GM21381 (cell line): ENCODE measurements around the gene B4GALT7.
A peak's percentile ranks its signal among the peaks of the same experiment; 100 is the strongest.
"Not testable (repeated sequence)": the region's sequence is repeated elsewhere in the genome, so short reads cannot be mapped to it uniquely, and the experiment has no call there.

Experiments
- ATAC-seq: cut with Tn5 transposase; IDR thresholded peaks from one replicate; pipeline ENCODE4 v1.9.1; 2021; ENCODE audit warnings: mild to moderate bottlenecking, moderate library complexity; ENCODE audit not compliant: unreplicated experiment

B4GALT7 gene

DNA sequence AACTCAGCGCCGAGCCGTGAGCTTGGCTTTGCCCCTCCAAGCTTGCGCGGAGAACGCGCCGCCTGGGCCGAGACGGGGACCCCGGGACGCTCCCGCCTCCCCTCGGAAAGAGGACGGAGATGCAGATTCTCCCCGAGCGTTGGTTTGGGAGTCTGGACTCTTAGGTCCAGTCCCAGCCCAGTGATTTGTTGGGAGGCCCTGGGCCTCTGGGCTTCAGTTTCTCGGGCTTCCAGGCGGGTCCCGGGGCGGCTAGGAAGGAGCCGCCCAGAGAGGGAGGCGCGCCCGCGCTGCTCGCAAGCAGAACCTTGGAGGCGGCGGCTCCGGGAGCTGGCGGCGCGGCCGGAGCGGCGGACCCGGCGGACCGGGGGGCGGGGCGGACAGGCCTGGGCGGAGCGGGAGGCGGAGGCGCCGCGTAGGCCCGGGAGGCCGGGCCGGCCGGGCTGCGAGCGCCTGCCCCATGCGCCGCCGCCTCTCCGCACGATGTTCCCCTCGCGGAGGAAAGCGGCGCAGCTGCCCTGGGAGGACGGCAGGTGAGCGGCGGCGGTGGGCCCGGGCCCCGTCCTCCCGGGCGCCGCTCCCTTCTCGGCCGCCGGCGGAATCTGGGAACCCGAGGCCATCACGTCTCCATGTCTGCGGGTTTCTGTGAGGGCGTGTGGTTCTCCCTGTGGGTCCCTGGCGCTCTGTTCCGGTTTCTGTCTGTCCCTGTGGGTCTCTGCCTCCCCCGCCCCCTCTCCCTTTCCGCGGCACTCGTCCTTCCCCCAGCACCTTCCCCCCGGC, at the start of gene B4GALT7:
Gene B4GALT7, plus strand, starts transcription at position 402 of the 777 bp plus-strand sequence. Its CDS starts 79 bp downstream, at position 481.
- peak; percentile 82 for ATAC-seq

DNA sequence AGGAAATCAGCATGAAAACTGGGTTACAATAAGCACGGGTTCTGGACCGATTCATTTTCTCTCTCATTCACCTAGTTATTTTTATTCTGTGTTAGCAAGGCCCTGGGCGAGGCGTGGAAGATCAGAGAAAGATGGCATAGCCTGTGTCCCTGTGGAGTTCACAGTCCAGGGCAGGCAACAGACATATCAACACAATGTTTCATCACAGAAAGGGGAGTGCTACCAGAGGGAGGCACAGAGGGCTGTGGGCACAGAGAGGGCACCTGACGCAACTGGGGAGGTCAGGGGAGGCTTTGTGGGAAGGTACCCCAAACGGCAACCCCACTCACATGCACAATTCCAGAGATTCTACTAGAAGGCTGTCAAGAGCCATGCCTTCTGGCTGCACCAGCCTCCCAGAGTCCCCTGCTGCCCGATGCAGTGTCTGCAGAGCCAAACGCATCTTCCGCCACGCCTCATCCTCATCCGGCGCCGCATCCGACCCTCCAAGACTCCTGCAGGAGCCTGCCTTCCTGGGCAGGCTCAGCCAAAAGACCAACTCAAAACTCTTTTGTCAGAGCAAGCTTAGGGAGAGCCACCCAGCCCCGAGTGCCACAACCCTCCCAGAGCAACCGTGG, 47.0 kb upstream of the B4GALT7 start:
- ATAC-seq: no peak

GRCh38 chr5:177553671-177554429, 46.1 kb upstream of the B4GALT7 start:
- ATAC-seq: peak; percentile 37

DNA sequence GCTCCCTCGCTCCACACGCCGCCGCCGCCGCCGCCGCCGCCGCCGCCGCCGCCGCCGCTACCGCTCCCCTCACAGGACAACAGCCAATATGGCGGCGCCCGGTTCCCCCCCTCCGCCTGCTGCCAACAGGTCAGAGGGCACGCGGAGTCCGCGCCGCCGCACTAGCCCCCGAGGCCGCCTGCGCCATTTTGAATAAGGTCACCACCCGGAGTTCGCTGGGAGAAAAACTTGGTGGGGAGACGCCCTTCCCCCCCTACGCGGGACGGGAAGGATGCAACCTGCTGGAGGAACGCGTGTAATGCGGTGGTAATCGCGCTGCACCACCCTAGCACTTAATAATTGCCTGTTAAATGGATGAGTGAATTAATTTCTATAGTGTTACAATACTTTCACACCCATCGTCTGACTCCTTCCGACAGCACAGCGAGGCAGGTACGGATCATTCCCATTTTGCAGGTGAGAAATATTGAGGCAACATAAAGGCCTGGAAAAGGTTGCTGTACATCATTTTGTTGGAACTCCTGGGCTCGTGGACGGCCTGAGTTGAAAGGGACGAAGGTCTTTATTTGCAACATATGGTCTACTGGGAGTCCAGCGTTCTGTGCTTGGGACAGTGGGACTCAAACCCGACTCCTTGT, 45.3 kb upstream of the B4GALT7 start, which contains the start of gene FAM193B:
Gene FAM193B, minus strand, starts transcription at position 90 of the 638 bp plus-strand sequence. CDS start 105 bp downstream, outside the sequence.
- peak; percentile 85 for ATAC-seq

DNA sequence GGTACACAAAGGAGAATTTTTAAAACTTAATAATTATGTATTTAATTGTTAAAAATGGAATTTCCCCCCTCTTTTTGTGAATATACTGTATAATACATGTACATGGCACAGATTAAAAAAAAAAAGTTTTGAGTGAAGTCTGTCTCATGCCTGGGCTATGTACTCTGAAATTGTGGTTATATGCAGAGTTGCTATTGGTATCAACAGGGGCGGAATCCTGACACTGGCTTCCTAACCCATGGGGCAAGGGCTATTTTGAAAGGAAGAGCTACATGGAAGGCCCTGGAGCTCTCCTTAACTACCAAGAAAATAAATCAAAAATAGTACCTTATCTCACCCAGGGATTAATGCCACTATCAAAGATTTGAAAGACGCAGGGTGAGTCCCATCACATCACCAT, 44.7 kb upstream of the B4GALT7 start:
- no peak for ATAC-seq

GRCh38 chr5:177555665-177556064, 44.3 kb upstream of the B4GALT7 start:
- ATAC-seq: no peak

DNA sequence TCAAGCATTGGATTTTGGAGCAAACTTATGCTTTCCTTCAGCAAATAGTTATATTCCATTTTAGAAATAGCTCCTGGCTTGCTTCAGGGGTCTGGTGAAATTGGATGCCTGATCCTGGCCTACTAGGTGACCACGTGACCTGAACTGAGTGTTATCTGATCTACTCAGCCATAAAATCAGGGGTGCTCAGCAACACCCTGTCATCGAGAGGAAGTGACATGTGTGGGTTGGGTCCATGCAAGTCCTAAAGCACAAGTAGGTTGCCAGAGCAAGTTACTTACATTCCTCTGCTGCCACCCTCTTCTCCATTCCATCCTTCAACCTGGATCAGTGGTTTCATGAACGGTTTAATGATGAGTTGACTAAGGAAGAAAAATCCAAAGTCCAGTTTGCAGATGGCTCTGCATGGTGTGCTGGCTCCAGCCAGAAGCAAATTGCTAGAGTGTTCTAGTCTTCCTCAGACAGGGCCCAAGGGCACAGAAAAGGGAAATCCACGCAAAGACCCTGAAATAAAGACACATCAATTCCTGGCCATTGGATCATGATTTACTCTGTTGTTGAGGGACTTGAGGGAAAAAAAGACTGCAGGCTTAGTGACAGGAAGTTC, 42.8 kb upstream of the B4GALT7 start:
- no peak for ATAC-seq

GRCh38 chr5:177557796-177558195, 42.1 kb upstream of the B4GALT7 start:
- no peak for ATAC-seq

- ATAC-seq: not testable (repeated sequence)
Measured at GRCh38 chr5:177559446-177559941, 40.4 kb upstream of the B4GALT7 start.

GRCh38 chr5:177565046-177565445, 34.9 kb upstream of the B4GALT7 start:
- no peak for ATAC-seq

GRCh38 chr5:177568326-177568725, 31.6 kb upstream of the B4GALT7 start:
- no peak for ATAC-seq

- ATAC-seq: no peak
Measured at GRCh38 chr5:177569894-177570293, 30.0 kb upstream of the B4GALT7 start.

DNA sequence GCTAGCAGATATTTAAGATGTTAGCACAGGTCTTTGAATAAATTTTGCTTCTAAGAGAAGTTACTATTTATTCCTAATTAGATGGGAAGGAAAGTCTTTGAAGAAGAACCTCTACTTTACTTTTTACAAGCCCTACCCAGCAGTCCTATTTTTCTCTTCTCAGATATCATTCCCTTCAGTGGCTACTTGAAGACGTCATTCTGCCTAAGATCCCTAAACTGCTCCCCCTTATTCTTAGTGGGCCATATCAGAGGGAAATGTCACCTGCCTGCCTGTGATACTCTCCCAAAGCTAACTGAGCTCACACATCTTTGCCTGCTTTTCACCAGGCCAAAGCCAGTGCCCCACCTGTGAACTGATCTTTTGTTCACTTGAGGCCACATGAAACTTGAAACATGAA, 24.4 kb upstream of the B4GALT7 start:
- ATAC-seq: no peak

- no peak for ATAC-seq
Measured at GRCh38 chr5:177576169-177576568, 23.8 kb upstream of the B4GALT7 start.

DNA sequence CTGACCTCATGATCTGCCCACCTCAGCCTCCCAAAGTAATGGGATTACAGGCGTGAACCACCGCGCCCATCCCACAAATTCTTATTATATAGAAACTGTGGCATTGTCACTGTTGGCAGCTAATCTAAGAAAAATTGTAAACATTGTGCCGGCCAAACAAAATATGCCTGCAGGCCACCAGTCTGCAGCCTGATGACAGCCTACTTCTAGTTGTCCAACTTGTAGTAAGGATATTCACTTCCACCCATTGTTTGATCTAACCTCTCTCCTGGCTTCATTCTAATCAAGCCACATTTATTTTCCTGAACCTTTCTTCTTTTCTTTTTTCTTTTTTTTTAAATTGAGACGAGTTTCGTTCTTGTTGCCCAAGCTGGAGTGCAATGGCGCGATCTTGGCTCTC, 21.6 kb upstream of the B4GALT7 start:
- no peak for ATAC-seq

DNA sequence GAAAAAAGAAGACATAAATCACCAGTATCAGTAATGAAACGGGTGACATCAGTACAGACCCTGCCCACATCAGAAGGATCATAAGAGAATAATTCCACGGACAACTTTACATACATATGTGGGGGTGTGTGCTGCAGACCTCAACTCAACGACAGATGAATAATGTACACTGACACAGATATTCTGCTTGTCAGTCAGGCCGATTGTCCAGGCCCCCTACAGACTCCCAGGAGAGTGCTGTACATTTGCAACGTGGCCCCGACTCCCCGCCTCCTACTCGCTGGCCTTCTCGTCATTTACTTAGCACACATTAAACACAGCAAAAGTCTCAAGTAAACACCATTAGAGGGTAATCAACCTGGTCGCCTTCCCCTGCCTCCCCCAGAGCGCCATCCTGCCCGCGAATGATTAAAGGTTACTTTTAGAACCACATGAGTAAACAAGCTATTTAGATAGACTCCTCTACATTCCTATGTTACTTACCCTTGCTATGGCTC, 11.5 kb upstream of the B4GALT7 start:
- no peak for ATAC-seq

GRCh38 chr5:177590406-177590805, 9.5 kb upstream of the B4GALT7 start:
- no peak for ATAC-seq

DNA sequence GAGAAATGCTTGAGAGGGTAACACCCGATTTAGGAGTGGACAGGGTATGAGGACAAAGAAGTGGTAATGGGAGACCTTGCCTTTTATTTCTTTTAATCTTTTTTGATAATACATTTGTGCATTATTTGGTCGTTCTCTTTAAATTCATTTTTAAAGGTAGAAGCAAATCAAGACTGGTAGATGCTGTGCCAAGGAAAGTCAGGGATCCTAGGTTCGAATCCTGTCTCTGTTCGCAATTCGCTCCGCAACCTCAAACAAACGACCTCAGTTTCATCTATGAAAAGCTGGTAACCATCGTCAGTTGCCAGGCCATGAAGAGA, 8.3 kb upstream of the B4GALT7 start:
- ATAC-seq: no peak

- peak; percentile 94 for ATAC-seq
Measured at GRCh38 chr5:177592010-177592834, 7.7 kb upstream of the B4GALT7 start, which contains the start of gene TMED9. TMED9 (plus strand) TSS chr5:177592203; CDS start chr5:177592215, 12 bp downstream.
